ENCODE results near the gene CEP70.

CEP70 gene

DNA sequence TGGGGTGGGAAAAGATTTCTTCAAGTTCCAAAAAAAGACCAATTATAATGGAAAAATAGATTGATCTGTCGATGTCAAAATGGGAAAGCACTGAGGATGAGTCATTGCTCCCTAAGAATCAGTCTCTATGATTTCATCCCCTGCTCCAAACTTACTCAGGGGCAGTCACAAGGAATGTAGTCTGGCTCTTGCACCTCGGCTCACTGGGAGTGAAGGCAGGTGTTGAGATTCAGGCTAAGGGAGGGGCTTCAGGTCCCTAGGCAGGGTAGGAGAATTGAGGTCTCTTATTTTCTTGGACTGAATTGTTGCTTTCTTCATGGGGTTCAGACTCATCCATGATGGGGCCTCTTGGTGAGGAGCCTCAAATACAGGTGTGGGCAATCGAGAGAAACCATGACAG lies 145.4 kb downstream of the CEP70 start:
- DNase-seq = peak in 1 of 2 donors; percentile 0
- TF ChIP-seq, protein P1, sequence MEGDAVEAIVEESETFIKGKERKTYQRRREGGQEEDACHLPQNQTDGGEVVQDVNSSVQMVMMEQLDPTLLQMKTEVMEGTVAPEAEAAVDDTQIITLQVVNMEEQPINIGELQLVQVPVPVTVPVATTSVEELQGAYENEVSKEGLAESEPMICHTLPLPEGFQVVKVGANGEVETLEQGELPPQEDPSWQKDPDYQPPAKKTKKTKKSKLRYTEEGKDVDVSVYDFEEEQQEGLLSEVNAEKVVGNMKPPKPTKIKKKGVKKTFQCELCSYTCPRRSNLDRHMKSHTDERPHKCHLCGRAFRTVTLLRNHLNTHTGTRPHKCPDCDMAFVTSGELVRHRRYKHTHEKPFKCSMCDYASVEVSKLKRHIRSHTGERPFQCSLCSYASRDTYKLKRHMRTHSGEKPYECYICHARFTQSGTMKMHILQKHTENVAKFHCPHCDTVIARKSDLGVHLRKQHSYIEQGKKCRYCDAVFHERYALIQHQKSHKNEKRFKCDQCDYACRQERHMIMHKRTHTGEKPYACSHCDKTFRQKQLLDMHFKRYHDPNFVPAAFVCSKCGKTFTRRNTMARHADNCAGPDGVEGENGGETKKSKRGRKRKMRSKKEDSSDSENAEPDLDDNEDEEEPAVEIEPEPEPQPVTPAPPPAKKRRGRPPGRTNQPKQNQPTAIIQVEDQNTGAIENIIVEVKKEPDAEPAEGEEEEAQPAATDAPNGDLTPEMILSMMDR (IDR thresholded peaks at IDR 0.05) = no peak
- H3K36me3 ChIP-seq = no peaks in the 10 kb centered on the region
- no peak overlapping the region for H3K4me3 ChIP-seq
- H3K27ac ChIP-seq = no peak overlapping the region
- intact Hi-C loops (cut with DNase I; ENCODE audit: low total_unique reads) = no loop called here
- H3K4me1 ChIP-seq = no peaks in the 10 kb centered on the region
- no peaks in the 10 kb centered on the region for H3K27me3 ChIP-seq
- no peaks in the 10 kb centered on the region for H3K9me3 ChIP-seq

DNA sequence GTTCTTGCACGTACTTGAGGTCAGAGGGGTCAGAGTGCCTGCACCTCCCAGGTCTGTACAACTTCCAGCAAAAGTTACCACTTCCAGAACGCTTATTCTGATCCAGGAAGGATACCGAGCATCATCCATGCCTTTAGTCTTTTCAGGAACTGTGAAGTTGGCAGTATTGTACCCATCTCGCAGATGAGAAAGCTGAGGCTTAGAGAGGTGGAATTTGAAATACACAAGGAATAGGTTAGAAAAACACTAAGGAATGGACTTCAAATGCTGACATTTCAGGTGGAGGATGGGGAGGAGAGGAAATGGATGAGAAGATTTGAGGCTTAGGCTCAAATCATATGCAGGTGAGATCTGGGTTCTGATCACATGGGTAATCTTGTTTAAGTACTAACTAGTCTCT lies 148.4 kb downstream of the CEP70 start:
- DNase-seq = no peak
- intact Hi-C loops (cut with DNase I; ENCODE audit: low total_unique reads) = no loop called here
- TF ChIP-seq, protein P1 (IDR thresholded peaks at IDR 0.05) = no peak

DNA sequence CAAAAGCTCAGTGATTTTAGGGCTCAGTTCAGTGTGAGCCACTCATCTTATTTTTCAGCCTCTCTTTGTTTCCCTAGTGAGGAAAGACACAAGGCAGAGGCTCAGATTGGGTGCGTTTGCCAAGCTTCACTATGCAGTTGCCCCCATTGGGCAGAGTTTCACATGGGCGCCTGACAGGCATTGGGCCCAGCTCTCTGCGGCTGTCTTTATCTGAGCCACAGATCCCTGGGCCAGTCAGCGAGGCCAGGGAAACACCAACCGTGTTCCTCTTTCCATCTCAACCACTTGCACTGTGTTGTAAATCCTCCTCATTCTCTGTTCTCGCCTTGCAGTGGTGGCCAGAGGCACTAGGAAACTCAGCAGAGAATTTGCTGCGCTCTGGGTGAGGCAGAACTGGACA lies 148.8 kb downstream of the CEP70 start:
- intact Hi-C loops (cut with DNase I; ENCODE audit: low total_unique reads) = no loop called here

More for the DNA sequence above, 148.4 kb downstream of the CEP70 start:
- no peak overlapping the region for H3K27ac ChIP-seq
- H3K4me3 ChIP-seq = no peak overlapping the region
- no peaks in the 10 kb centered on the region for H3K9me3 ChIP-seq
- H3K4me1 ChIP-seq = no peaks in the 10 kb centered on the region
- H3K27me3 ChIP-seq = no peaks in the 10 kb centered on the region
- H3K36me3 ChIP-seq = no peaks in the 10 kb centered on the region

More for the DNA sequence above, 148.8 kb downstream of the CEP70 start:
- H3K4me1 ChIP-seq = no peaks in the 10 kb centered on the region
- no peak overlapping the region for H3K4me3 ChIP-seq
- TF ChIP-seq, protein P1 (IDR thresholded peaks at IDR 0.05) = no peak
- H3K9me3 ChIP-seq = no peaks in the 10 kb centered on the region
- H3K36me3 ChIP-seq = no peaks in the 10 kb centered on the region
- peak; percentile 8 to 38 for DNase-seq
- no peaks in the 10 kb centered on the region for H3K27me3 ChIP-seq
- H3K27ac ChIP-seq = no peak overlapping the region
